Lower lobe of right lung (tissue), 2 donors: ENCODE data around the gene MET. TPM values are rescaled to one million over a fixed set of nuclear protein-coding genes. Genes with fewer than 3 reads are reported as not detected.

Source experiments
- ATAC-seq, 2 donors: fragments of 200-7000 bp; cut with Tn5 transposase; one replicate each; pipeline ENCODE4 v1.9.1; 2020 to 2022; ENCODE audit warnings: mild to moderate bottlenecking in 2 of 2, moderate library complexity in 2 of 2
- DNase-seq: peaks from one replicate; pipeline ENCODE4 v3.0.0-alpha.2; 2020
- H3K27ac ChIP-seq: fragments of 200-600 bp; one replicate; pipeline ENCODE4 v1.8.0; 2022
- H3K27me3 ChIP-seq: fragments of 200-600 bp; one replicate; pipeline ENCODE4 v1.8.0; 2022; ENCODE audit warnings: low read depth
- H3K36me3 ChIP-seq: fragments of 200-600 bp; one replicate; pipeline ENCODE4 v1.8.0; 2022; ENCODE audit warnings: mild to moderate bottlenecking
- H3K4me1 ChIP-seq: fragments of 200-600 bp; one replicate; pipeline ENCODE4 v1.8.0; 2022
- H3K4me3 ChIP-seq: fragments of 200-600 bp; one replicate; pipeline ENCODE4 v1.8.0; 2022; ENCODE audit warnings: mild to moderate bottlenecking
- H3K9me3 ChIP-seq: fragments of 200-600 bp; one replicate; pipeline ENCODE4 v1.8.0; 2022
- intact Hi-C: fragments of 100-400 bp; cut with DNase I; formaldehyde crosslinking; loops from one replicate; pipeline ENCODE4 v1.11.0; 2022
- total RNA-seq: library from RNA; stranded (reverse); fragmentation: NEBNext Ultra II Directional; extraction: Animal tissue kit (Norgen Biotek cat#: 25700); gene quantifications from one replicate; pipeline ENCODE4 v1.2.1, GENCODE V29; 2021
- TF ChIP-seq, protein P1 (sequence below): fragments of 200-600 bp; IDR thresholded peaks from one replicate; pipeline ENCODE4 v1.8.0; 2022; ENCODE audit warnings: antibody characterized with exemption, mild to moderate bottlenecking
- donor health status: DM: no; HTN: yes; CAD: no; lungs with severe emphysema.

Gene MET
- total RNA-seq, 1 donor from 2014 or later = 74.3 TPM

- Histone ChIP-seq H3K4me1 (no peaks in the 10 kb centered on the region), H3K9me3 (no peaks in the 10 kb centered on the region), H3K27ac (no peak overlapping the region), H3K4me3 (no peak overlapping the region), H3K36me3 (no peaks in the 10 kb centered on the region), H3K27me3 (no peaks in the 10 kb centered on the region)
- intact Hi-C loops = no loop called here
- TF ChIP-seq, protein P1, sequence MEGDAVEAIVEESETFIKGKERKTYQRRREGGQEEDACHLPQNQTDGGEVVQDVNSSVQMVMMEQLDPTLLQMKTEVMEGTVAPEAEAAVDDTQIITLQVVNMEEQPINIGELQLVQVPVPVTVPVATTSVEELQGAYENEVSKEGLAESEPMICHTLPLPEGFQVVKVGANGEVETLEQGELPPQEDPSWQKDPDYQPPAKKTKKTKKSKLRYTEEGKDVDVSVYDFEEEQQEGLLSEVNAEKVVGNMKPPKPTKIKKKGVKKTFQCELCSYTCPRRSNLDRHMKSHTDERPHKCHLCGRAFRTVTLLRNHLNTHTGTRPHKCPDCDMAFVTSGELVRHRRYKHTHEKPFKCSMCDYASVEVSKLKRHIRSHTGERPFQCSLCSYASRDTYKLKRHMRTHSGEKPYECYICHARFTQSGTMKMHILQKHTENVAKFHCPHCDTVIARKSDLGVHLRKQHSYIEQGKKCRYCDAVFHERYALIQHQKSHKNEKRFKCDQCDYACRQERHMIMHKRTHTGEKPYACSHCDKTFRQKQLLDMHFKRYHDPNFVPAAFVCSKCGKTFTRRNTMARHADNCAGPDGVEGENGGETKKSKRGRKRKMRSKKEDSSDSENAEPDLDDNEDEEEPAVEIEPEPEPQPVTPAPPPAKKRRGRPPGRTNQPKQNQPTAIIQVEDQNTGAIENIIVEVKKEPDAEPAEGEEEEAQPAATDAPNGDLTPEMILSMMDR = no peak
- DNase-seq (no peak), ATAC-seq (no peak)
These were observed 91.7 kb downstream of the MET start for GRCh38 chr7:116763647-116764046.

DNA sequence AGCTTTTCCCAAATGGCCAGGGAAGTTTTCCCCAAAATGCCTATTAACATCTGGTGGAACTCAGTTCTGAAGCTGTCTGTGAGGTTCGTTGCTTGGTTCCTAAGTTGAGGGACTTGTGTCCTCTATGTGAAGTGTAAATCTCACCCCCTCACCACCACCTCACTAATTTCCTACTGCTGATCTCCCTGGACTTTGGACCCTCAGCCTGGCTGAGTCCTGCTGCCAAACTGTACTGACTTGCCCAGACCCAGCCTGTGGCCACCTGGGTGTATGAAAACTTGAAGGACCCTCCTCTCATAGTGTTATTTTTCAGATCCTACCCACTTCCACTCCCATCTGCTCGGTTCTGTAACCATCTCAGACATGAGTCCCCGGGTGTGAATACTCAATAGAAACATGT, 94.9 kb downstream of the MET start:
- no peaks in the 10 kb centered on the region for H3K27me3 ChIP-seq
- DNase-seq = no peak
- intact Hi-C loops = no loop called here
- H3K4me1 ChIP-seq = peaks cover 9% of the 10 kb centered on the region
- no peak overlapping the region for H3K4me3 ChIP-seq
- no peaks in the 10 kb centered on the region for H3K9me3 ChIP-seq
- ATAC-seq = no peak
- H3K36me3 ChIP-seq = no peaks in the 10 kb centered on the region
- H3K27ac ChIP-seq = no peak overlapping the region
- TF ChIP-seq, protein P1 = no peak

DNA sequence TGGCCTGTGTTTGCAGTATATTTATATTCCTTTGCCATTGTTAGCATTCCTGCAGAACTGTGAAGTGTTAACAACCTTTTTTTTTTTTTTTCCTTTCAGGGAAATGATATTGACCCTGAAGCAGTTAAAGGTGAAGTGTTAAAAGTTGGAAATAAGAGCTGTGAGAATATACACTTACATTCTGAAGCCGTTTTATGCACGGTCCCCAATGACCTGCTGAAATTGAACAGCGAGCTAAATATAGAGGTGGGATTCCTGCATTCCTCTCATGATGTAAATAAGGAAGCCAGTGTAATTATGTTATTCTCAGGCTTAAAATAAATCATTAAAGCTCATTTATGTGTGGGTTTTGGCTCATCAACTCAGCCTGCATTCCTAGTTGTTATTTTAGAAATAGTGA, 97.5 kb downstream of the MET start:
- DNase-seq (no peak), ATAC-seq (no peak)
- no peak overlapping the region for H3K27ac ChIP-seq
- no peaks in the 10 kb centered on the region for H3K9me3 ChIP-seq
- intact Hi-C loops = no loop called here
- no peak overlapping the region for H3K4me3 ChIP-seq
- H3K36me3 ChIP-seq = no peaks in the 10 kb centered on the region
- H3K4me1 ChIP-seq = peaks cover 11% of the 10 kb centered on the region
- TF ChIP-seq, protein P1 = no peak
- no peaks in the 10 kb centered on the region for H3K27me3 ChIP-seq

DNA sequence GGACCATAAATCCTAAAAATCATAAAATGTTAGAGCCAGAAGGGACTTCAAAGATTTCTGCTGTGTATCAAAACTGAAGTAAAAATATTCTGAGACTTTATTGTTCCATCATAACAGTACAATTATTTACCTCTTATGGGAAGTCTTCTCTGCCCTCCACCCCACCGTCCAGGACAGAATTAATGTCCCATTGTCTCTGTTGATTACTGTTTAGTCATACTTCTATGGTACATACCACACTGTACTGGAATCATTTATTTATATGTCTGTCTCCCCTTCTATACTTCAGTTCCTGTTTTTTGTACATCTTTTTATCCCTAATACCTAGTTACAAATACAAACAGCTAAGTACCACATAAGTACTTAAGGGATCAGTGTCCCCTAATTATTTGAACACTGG, 98.9 kb downstream of the MET start:
- TF ChIP-seq, protein P1 = no peak
- Histone ChIP-seq H3K36me3 (no peaks in the 10 kb centered on the region), H3K9me3 (no peaks in the 10 kb centered on the region), H3K27me3 (no peaks in the 10 kb centered on the region), H3K4me1 (peaks cover 11% of the 10 kb centered on the region), H3K4me3 (no peak overlapping the region), H3K27ac (no peak overlapping the region)
- intact Hi-C loops = no loop called here
- no peak for DNase-seq
- ATAC-seq = no peak

DNA sequence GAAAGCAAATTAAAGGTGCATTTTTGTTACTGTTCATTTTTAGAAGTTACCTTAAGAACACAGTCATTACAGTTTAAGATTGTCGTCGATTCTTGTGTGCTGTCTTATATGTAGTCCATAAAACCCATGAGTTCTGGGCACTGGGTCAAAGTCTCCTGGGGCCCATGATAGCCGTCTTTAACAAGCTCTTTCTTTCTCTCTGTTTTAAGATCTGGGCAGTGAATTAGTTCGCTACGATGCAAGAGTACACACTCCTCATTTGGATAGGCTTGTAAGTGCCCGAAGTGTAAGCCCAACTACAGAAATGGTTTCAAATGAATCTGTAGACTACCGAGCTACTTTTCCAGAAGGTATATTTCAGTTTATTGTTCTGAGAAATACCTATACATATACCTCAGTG, 99.6 kb downstream of the MET start:
- peaks cover 11% of the 10 kb centered on the region for H3K4me1 ChIP-seq
- no peak overlapping the region for H3K27ac ChIP-seq
- no peaks in the 10 kb centered on the region for H3K36me3 ChIP-seq
- TF ChIP-seq, protein P1 = no peak
- DNase-seq = no peak
- H3K4me3 ChIP-seq = no peak overlapping the region
- H3K9me3 ChIP-seq = no peaks in the 10 kb centered on the region
- no peaks in the 10 kb centered on the region for H3K27me3 ChIP-seq
- ATAC-seq = peak in 1 of 2 donors; percentile 61
- intact Hi-C loops = no loop called here

GRCh38 chr7:116772423-116772863, 100.4 kb downstream of the MET start:
- intact Hi-C loops = no loop called here
- no peak for DNase-seq
- Histone ChIP-seq H3K4me3 (no peak overlapping the region), H3K27ac (no peak overlapping the region), H3K4me1 (peaks cover 11% of the 10 kb centered on the region), H3K9me3 (no peaks in the 10 kb centered on the region), H3K36me3 (no peaks in the 10 kb centered on the region), H3K27me3 (no peaks in the 10 kb centered on the region)
- TF ChIP-seq, protein P1 = no peak
- ATAC-seq = peak; percentile 60 to 84
